Left lung (tissue), 10 donors: ENCODE data around the gene LDLRAD3. TPM values are rescaled to one million over a fixed set of nuclear protein-coding genes. Genes with fewer than 3 reads are reported as not detected.

ENCODE experiments used
- ATAC-seq: fragments of 200-7000 bp; cut with Tn5 transposase; one replicate; pipeline ENCODE4 v1.9.1; 2020; ENCODE audit warnings: moderate library complexity
- DNase-seq, 4 donors: peaks; one replicate each; pipeline ENCODE4 v3.0.0-alpha.2; 2013 to 2020
- H3K27ac ChIP-seq, 2 donors: fragments of 200-600 bp; sonication (generic) in 1 of 2; one replicate each; pipeline versions ENCODE4 v1.5.0 to v1.8.0; 2020 to 2021
- H3K27me3 ChIP-seq, 2 donors: fragments of 200-600 bp; sonication (generic) in 1 of 2; one replicate each; pipeline versions ENCODE4 v1.5.0 to v1.8.0; 2020 to 2021
- H3K36me3 ChIP-seq, 2 donors: fragments of 200-600 bp; sonication (generic) in 1 of 2; one replicate each; pipeline versions ENCODE4 v1.5.0 to v1.8.0; 2020 to 2021
- H3K4me1 ChIP-seq, 2 donors: fragments of 200-600 bp; one replicate each; pipeline ENCODE4 v1.8.0; 2021
- H3K4me3 ChIP-seq, 2 donors: fragments of 200-600 bp; sonication (generic) in 1 of 2; one replicate each; pipeline versions ENCODE4 v1.5.0 to v1.8.0; 2020 to 2021; ENCODE audit warnings: mild to moderate bottlenecking in 1 of 2
- H3K9me3 ChIP-seq, 2 donors: fragments of 200-600 bp; sonication (generic) in 1 of 2; one replicate each; pipeline versions ENCODE4 v1.5.0 to v1.8.0; 2020 to 2021
- intact Hi-C, 2 donors: fragments of 100-400 bp; cut with DNase I; formaldehyde crosslinking; loops; one replicate each; pipeline versions ENCODE4 v1.11.2 to v1.14.2; 2022
- polyA plus RNA-seq, 6 donors: library from polyadenylated mRNA; unstranded; fragments of 120-200 nt; gene quantifications; one replicate each; pipeline ENCODE4 v1.2.1, GENCODE V29; 2013; ENCODE audit not compliant: insufficient read length in 6 of 6
- total RNA-seq, 2 donors: library from RNA; stranded (reverse); fragmentation: NEBNext Ultra II Directional; extraction: Animal tissue kit (Norgen Biotek cat#: 25700); gene quantifications; one replicate each; pipeline ENCODE4 v1.2.1, GENCODE V29; 2021
- TF ChIP-seq, protein P1 (sequence below), 2 donors: fragments of 200-600 bp; sonication (generic) in 1 of 2; IDR thresholded peaks; one replicate each; pipeline versions ENCODE4 v1.5.0 to v1.8.0; 2021; ENCODE audit warnings: antibody characterized with exemption in 2 of 2
- donor health status: DM: no; HTN: yes; CAD: no.
- donor health status: DM: no; HTN: no; CAD: no.

The LDLRAD3 gene
- total and polyA plus RNA-seq, 8 donors, result 7.1 to 18.2 (median 16.8) TPM

DNA sequence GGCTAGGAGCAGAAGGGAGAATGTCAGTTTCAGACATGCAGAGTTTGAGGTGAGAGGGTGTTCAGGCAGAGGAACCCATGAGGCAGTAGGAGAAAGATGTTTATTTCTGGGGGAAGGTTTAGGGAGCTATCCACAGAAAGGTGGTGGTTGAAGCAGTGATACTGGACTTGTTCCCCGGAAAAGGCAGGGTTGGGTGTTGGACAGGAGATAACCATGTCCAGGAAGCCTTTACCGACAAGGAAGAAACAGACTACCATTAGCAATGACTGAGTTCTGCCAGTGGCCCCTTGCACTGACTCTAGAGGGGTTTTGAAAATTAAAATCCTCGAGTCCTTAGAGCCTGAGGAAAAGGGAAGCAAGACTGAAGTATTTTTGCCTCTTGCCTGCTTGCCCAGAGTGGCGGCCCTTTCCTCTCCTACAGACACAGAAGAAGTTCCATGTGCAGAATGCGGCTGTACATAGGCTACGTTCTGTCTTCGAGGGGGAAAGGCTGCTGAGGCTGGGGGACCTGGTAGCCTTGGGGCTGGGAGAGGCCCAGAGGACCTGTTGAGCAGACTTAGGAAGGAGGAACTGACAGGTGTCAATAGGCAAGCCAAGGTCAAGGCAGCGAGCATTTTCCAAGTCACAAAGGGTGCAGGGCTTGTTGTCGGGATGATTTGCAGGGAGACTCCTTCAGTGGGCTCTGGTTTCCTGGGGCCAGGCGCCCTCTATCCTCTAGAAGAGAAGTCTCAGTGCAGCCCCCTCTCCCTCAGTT is 146.7 kb downstream of the LDLRAD3 start:
- Histone ChIP-seq H3K4me3 (no peak overlapping the region), H3K27me3 (no peaks in the 10 kb centered on the region), H3K36me3 (no peaks in the 10 kb centered on the region), H3K4me1 (peaks cover 0 to 15% of the 10 kb centered on the region in 2 donors), H3K27ac (no peak overlapping the region), H3K9me3 (no peaks in the 10 kb centered on the region)
- no peak for ATAC-seq
- DNase-seq, result no peak
- intact Hi-C loops, result no loop called here
- TF ChIP-seq, protein P1, sequence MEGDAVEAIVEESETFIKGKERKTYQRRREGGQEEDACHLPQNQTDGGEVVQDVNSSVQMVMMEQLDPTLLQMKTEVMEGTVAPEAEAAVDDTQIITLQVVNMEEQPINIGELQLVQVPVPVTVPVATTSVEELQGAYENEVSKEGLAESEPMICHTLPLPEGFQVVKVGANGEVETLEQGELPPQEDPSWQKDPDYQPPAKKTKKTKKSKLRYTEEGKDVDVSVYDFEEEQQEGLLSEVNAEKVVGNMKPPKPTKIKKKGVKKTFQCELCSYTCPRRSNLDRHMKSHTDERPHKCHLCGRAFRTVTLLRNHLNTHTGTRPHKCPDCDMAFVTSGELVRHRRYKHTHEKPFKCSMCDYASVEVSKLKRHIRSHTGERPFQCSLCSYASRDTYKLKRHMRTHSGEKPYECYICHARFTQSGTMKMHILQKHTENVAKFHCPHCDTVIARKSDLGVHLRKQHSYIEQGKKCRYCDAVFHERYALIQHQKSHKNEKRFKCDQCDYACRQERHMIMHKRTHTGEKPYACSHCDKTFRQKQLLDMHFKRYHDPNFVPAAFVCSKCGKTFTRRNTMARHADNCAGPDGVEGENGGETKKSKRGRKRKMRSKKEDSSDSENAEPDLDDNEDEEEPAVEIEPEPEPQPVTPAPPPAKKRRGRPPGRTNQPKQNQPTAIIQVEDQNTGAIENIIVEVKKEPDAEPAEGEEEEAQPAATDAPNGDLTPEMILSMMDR (IDR thresholded peaks at IDR 0.05), result no peak

- peaks cover 0 to 15% of the 10 kb centered on the region in 2 donors for H3K4me1 ChIP-seq
- no peak for ATAC-seq
- no peaks in the 10 kb centered on the region for H3K9me3 ChIP-seq
- no peak overlapping the region for H3K27ac ChIP-seq
- TF ChIP-seq, protein P1 (IDR thresholded peaks at IDR 0.05), result no peak
- intact Hi-C loops, result no loop called here
- DNase-seq, result no peak
- no peak overlapping the region for H3K4me3 ChIP-seq
- no peaks in the 10 kb centered on the region for H3K36me3 ChIP-seq
- H3K27me3 ChIP-seq, result no peaks in the 10 kb centered on the region
Measured at GRCh38 chr11:36091256-36091811, 147.5 kb downstream of the LDLRAD3 start.

DNA sequence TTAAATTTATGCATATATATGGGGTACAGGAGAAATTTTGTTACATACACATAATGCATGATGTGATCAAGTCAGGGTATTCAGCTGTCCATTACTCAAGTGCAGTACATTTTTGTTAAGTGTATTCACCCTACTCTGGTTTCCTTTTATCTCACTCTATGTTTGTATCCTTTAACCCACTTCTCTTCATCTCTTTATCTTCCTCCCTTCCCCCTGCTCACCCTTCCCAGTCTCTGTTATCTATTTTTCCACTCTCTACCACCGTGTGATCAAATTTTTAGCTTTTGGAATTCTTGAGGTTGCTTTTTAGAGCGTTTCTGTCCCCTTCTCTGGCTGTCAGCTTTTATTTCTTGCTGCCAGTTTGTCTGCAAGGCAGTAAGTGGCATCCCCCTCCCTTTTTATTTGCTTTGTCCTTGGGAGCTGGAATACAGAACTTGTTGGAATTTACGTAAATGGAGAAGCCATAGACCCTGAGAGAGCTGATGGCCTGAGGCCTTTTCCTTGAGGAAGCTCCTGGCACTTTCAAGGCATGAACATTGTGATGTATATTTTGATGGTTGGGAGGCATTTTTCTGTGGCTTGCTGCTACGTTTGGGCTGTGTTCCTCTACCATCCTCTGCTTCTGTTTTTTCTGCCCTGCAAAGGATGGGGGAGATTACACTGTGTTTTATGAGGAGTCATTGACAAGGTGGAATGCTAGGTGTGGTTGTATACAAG is 148.6 kb downstream of the LDLRAD3 start:
- H3K4me3 ChIP-seq, result no peak overlapping the region
- H3K36me3 ChIP-seq, result no peaks in the 10 kb centered on the region
- ATAC-seq, result no peak
- no peak overlapping the region for H3K27ac ChIP-seq
- no peaks in the 10 kb centered on the region for H3K27me3 ChIP-seq
- DNase-seq, result no peak
- no peaks in the 10 kb centered on the region for H3K9me3 ChIP-seq
- intact Hi-C loops, result no loop called here
- TF ChIP-seq, protein P1 (IDR thresholded peaks at IDR 0.05), result no peak
- peaks cover 0 to 15% of the 10 kb centered on the region in 2 donors for H3K4me1 ChIP-seq

- Histone ChIP-seq H3K9me3 (no peaks in the 10 kb centered on the region), H3K27me3 (no peaks in the 10 kb centered on the region), H3K4me3 (no peak overlapping the region), H3K27ac (no peak overlapping the region), H3K36me3 (peaks cover 0 to 3% of the 10 kb centered on the region in 2 donors), H3K4me1 (peaks cover 0 to 15% of the 10 kb centered on the region in 2 donors)
- intact Hi-C loops, result no loop called here
- TF ChIP-seq, protein P1 (IDR thresholded peaks at IDR 0.05), result no peak
- DNase-seq (no peak), ATAC-seq (no peak)
Measured at GRCh38 chr11:36093548-36093947, 149.7 kb downstream of the LDLRAD3 start.

DNA sequence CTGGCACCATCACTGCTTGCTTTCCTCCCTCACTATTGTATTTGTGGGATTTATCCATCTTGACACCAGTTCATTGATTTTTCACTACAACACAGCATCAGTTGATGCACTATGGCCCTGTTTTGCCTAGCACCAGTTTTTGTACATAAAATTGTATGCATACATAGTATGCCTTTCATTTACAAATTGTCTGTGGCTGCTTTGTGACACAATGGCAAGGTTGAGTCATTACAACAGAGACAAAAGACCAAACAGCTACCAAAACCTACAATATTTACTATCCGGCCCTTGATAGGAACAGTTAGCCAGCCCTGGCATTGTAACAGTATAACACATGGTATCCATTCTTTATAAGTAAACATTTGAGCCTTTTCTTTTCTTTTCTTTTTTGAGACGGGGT is 150.3 kb downstream of the LDLRAD3 start:
- intact Hi-C loops, result no loop called here
- peaks cover 0 to 15% of the 10 kb centered on the region in 2 donors for H3K4me1 ChIP-seq
- no peaks in the 10 kb centered on the region for H3K27me3 ChIP-seq
- ATAC-seq, result no peak
- H3K9me3 ChIP-seq, result no peaks in the 10 kb centered on the region
- DNase-seq, result no peak
- no peak overlapping the region for H3K4me3 ChIP-seq
- no peak overlapping the region for H3K27ac ChIP-seq
- TF ChIP-seq, protein P1 (IDR thresholded peaks at IDR 0.05), result no peak
- H3K36me3 ChIP-seq, result peaks cover 0 to 3% of the 10 kb centered on the region in 2 donors
